GM23338 (cell line): Measurements from ENCODE around the gene MRC2. TPM values are rescaled to one million over a fixed set of nuclear protein-coding genes. Genes with fewer than 3 reads are reported as not detected.

Source experiments
- CREB1 ChIP-seq: fragments of 250-450 bp; sonication (Bioruptor Pico); IDR thresholded peaks from 2 replicates; pipeline ENCODE4 v1.5.0; 2020; ENCODE audit warnings: low read depth, mild to moderate bottlenecking, moderate library complexity
- EZH2phosphoT487 ChIP-seq: fragments of 200-600 bp; sonication (generic); IDR thresholded peaks from one replicate; pipeline ENCODE4 v1.8.1; 2018; ENCODE audit warnings: antibody characterized with exemption; ENCODE audit not compliant: unreplicated experiment
- REST ChIP-seq: IDR thresholded peaks from one replicate; pipeline ENCODE4 v1.6.1; 2018; ENCODE audit warnings: antibody characterized with exemption; ENCODE audit not compliant: unreplicated experiment
- STAT1 ChIP-seq: IDR thresholded peaks from one replicate; pipeline ENCODE4 v1.6.1; 2016; ENCODE audit warnings: antibody characterized with exemption; ENCODE audit not compliant: unreplicated experiment
- ZNF114 ChIP-seq: fragments of 250-450 bp; sonication (Bioruptor Pico); IDR thresholded peaks from 2 replicates; pipeline ENCODE4 v1.5.0; 2020; ENCODE audit warnings: mild to moderate bottlenecking, moderate library complexity
- ZNF462 ChIP-seq: fragments of 250-450 bp; sonication (Bioruptor Pico); IDR thresholded peaks from 2 replicates; pipeline ENCODE4 v1.5.0; 2020; ENCODE audit warnings: mild to moderate bottlenecking, moderate library complexity
- polyA plus RNA-seq: library from polyadenylated mRNA; unstranded; fragments of >200 nt; fragmentation: Nextera tagmentation; extraction: Ambion mirVana; gene quantifications from 2 replicates; pipeline ENCODE4 v1.2.1, GENCODE V29; 2016
- total RNA-seq: library from RNA; depleted of rRNA; stranded (reverse); fragments of >200 nt; shearing (Covaris generic); gene quantifications from 2 replicates; pipeline ENCODE4 v1.2.3, GENCODE V29; 2014

MRC2 gene
- total and polyA plus RNA-seq, 2 experiments from 2014 or later: 8.0 to 38.6 TPM

- TF ChIP-seq ZNF462 (CRISPR knock-in tag) (no peak), STAT1 (no peak), ZNF114 (CRISPR knock-in tag) (no peak), CREB1 (no peak), REST (no peak), EZH2phosphoT487 (no peak)
Measured at GRCh38 chr17:62702746-62703260, 75.3 kb downstream of the MRC2 start (continued).
